ENCODE measurements around the gene MEIS2.

- TF ChIP-seq EZH2phosphoT487 (IDR thresholded peaks at IDR 0.05; ENCODE audit: borderline replicate concordance, low read length) (no peak), CTCF (conservative IDR thresholded peaks at IDR 0.05; ENCODE audit: low read depth, low read length) (no peak), EZH2 (IDR thresholded peaks at IDR 0.05; ENCODE audit: low read length, unreplicated experiment) (no peak)
These were observed 158.0 kb downstream of the MEIS2 start for GRCh38 chr15:36942248-36942827.
